MCF 10A (cell line): Measurements from ENCODE around the gene AQP10. TPM values are rescaled to one million over a fixed set of nuclear protein-coding genes. Genes with fewer than 3 reads are reported as not detected.
"Not testable (repeated sequence)": the region's sequence is repeated elsewhere in the genome, so short reads cannot be mapped to it uniquely, and the experiment has no call there.

Source experiments
- BruUV-seq: library from RNA; stranded (reverse); fragments of 400-500 nt; replicated peaks from 2 replicates; lab custom pipeline; 2021; lab: Mats Ljungman, UMichigan
- CTCF ChIA-PET: fragments of 300-600 bp; sonication (Branson Sonifier 250); formaldehyde crosslinking; extraction: SDS; loops from one replicate; lab custom pipeline; 2021; ENCODE audit warnings: antibody characterized with exemption, inconsistent platforms; lab: Yijun Ruan, JAX
- POLR2A ChIA-PET: fragments of 300-600, 350-650 bp; sonication (Branson Sonifier 250); formaldehyde crosslinking; extraction: SDS; loops from one replicate; lab custom pipeline; 2020; ENCODE audit warnings: antibody characterized with exemption, inconsistent platforms; lab: Yijun Ruan, JAX
- DNase-seq: peaks from one replicate; pipeline ENCODE4 v3.0.0-alpha.2; 2018; ENCODE audit not compliant: unreplicated experiment
- H3K27ac Mint-ChIP-seq: one replicate; pipeline ENCODE4 v1.8.0; 2022; ENCODE audit warnings: mild to moderate bottlenecking, low read depth, mixed read lengths; ENCODE audit not compliant: unreplicated experiment
- H3K27me3 Mint-ChIP-seq: one replicate; pipeline ENCODE4 v1.8.0; 2022; ENCODE audit warnings: mixed read lengths; ENCODE audit not compliant: insufficient read depth, unreplicated experiment
- H3K36me3 Mint-ChIP-seq: one replicate; pipeline ENCODE4 v1.8.0; 2022; ENCODE audit warnings: mild to moderate bottlenecking, moderate library complexity, mixed read lengths; ENCODE audit not compliant: insufficient read depth, unreplicated experiment
- H3K4me1 Mint-ChIP-seq: one replicate; pipeline ENCODE4 v1.8.0; 2022; ENCODE audit warnings: mixed read lengths; ENCODE audit not compliant: insufficient read depth, unreplicated experiment
- H3K4me3 Mint-ChIP-seq: one replicate; pipeline ENCODE4 v1.8.0; 2022; ENCODE audit warnings: mild to moderate bottlenecking, moderate library complexity, mixed read lengths; ENCODE audit not compliant: unreplicated experiment
- H3K9me3 Mint-ChIP-seq: one replicate; pipeline ENCODE4 v1.8.0; 2022; ENCODE audit warnings: mixed read lengths; ENCODE audit not compliant: unreplicated experiment
- CTCF ChIP-seq: fragments of 200-600 bp; IDR thresholded peaks from one replicate; pipeline ENCODE4 v1.8.0; 2022; ENCODE audit warnings: antibody characterized with exemption, mild to moderate bottlenecking; ENCODE audit not compliant: unreplicated experiment
- intact Hi-C: fragments of 100-400 bp; cut with micrococcal nuclease; formaldehyde crosslinking; loops from 2 replicates; pipeline ENCODE4 v1.14.1; 2022
- total RNA-seq: library from RNA; stranded (reverse); gene quantifications from 2 replicates; pipeline ENCODE4 v1.2.3, GENCODE V29; 2022

The AQP10 gene
- total RNA-seq, 1 experiment from 2014 or later, result not detected

DNA sequence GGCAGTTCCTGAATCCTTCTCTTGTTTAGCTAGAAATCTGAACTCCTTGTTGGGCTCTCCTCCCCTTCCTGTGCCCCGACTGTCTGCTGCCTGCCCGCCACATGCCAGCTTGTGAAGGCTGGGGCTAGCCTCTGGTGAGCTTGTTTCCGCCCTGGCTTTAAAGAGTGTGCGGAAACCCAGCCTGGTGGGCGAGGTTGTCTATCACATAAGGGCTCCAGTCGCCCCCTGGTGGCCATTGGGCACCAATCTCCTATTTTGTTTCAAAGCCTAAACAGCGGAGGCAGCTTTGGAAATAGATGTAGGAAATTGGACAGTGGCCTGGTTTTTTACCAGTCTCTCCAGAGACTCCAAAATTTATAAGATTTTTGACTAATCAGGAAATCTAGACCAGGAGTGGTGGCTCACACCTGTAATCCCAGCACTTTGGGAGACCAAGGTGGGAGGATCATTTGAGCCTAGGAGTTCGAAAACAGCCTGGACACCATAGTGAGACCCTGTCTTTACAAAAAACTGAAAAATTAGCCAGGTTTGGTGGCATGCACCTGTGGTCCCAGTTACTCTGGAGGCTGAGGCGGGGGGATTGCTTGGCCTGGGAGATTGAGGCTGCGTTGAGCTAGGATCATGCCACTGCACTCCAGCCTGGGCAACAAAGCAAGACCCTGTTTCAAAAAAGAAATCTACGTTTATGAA is 14.3 kb downstream of the AQP10 start:
- H3K27ac Mint-ChIP-seq, result no peak overlapping the region
- CTCF ChIA-PET, result interaction anchor here (0.5 to 5.5 kb wide), 54 partner anchors 10 to 1665 kb away, joined by 3 to 82 read pairs (median 5); partner anchors contain the start of genes AQP10, ATP8B2, HAX1 and IL6R
- no TSS peak for BruUV-seq
- peak; percentile 94 for DNase-seq
- no peak overlapping the region for H3K4me3 Mint-ChIP-seq
- no peaks in the 10 kb centered on the region for H3K27me3 Mint-ChIP-seq
- POLR2A ChIA-PET, result interaction anchor here (0.6 to 3.0 kb wide), 7 partner anchors 11 to 85 kb away, joined by 3 to 17 read pairs (median 4); partner anchors contain the start of gene HAX1
- H3K9me3 Mint-ChIP-seq, result no peaks in the 10 kb centered on the region
- peaks cover 77% of the 10 kb centered on the region for H3K36me3 Mint-ChIP-seq
- intact Hi-C loops, result loop anchor here (1.0 kb wide), 2 partner anchors 9 to 149 kb away; no protein-coding TSS in a partner anchor
- peak; percentile 87 for TF ChIP-seq CTCF
- peaks cover 5% of the 10 kb centered on the region for H3K4me1 Mint-ChIP-seq

DNA sequence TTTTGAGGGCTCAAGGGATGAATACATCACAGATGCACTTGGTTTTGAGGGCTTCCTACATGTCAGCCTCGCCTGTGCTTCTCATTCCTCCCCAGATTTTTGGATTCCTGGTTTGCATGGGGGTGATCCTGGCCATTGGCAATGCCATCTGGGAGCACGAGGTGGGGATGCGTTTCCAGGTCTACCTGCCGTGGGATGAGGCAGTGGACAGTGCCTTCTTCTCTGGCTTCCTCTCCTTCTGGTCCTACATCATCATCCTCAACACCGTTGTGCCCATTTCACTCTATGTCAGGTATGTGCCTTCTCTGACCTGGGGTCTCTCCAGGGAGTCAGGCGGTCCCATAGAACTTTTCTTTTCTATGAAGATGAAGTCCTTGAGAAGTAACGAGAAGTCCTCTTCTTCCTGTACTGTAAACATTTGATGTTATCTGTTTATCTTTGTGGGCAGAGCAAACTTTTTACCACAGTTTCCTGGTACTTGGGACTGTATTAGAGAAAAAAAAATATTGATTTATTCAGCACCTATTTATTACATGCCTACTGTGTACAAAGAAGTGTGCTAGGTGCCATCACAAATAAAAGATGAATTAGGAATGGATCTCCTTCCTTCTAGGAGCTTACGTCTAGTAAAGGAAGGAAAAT is 16.5 kb downstream of the AQP10 start:
- POLR2A ChIA-PET, result interaction anchor here (0.6 to 1.3 kb wide), 3 partner anchors 9 to 19 kb away, joined by 3 to 4 read pairs (median 3); no protein-coding TSS in a partner anchor
- Mint-ChIP-seq H3K27ac (no peak overlapping the region), H3K4me1 (peaks cover 8% of the 10 kb centered on the region), H3K36me3 (peaks cover 72% of the 10 kb centered on the region), H3K27me3 (no peaks in the 10 kb centered on the region), H3K4me3 (no peak overlapping the region), H3K9me3 (no peaks in the 10 kb centered on the region)
- CTCF ChIA-PET, result interaction anchor here (0.7 to 5.5 kb wide), 7 partner anchors 8 to 80 kb away, joined by 3 to 82 read pairs (median 6); partner anchors contain the start of gene ATP8B2
- no peak for DNase-seq
- TF ChIP-seq CTCF, result no peak
- intact Hi-C loops, result no loop called here
- no TSS peak for BruUV-seq

DNA sequence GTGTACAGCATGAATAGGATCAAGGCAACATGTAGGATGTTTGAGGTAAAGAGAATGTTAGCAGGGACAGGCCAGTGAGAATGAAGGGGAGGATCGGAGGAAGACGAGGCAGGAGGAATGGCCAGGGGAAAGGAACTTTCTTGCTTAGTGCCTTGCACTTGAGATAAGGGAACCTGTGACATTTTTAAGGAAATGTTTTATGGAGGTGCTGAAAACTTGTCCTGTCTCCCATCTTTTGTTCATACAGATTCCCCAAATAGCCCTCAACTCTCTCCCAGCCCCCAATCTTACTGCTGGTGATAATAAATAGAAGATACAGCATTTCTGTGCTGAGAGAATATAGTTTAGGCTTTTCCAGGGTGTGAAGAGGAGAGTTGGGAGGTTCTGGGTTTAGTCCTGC is 18.0 kb downstream of the AQP10 start:
- no peak for TF ChIP-seq CTCF
- H3K27ac Mint-ChIP-seq, result no peak overlapping the region
- H3K27me3 Mint-ChIP-seq, result no peaks in the 10 kb centered on the region
- ChIA-PET CTCF (interaction anchor here (0.6 to 1.4 kb wide), 3 partner anchors 13 to 55 kb away, joined by 4 to 7 read pairs (median 6); partner anchors contain the start of gene ATP8B2), POLR2A (interaction anchor here (0.7 to 0.9 kb wide), 2 partner anchors 8 to 62 kb away, joined by 3 read pairs; no protein-coding TSS in a partner anchor)
- H3K4me3 Mint-ChIP-seq, result no peak overlapping the region
- intact Hi-C loops, result no loop called here
- H3K4me1 Mint-ChIP-seq, result peaks cover 11% of the 10 kb centered on the region
- no peaks in the 10 kb centered on the region for H3K9me3 Mint-ChIP-seq
- no TSS peak for BruUV-seq
- peaks cover 71% of the 10 kb centered on the region for H3K36me3 Mint-ChIP-seq
- DNase-seq, result no peak

GRCh38 chr1:154341366-154341765 is 20.5 kb downstream of the AQP10 start:
- POLR2A ChIA-PET, result interaction anchor here (0.6 to 1.0 kb wide), 4 partner anchors 20 to 194 kb away, joined by 3 read pairs; no protein-coding TSS in a partner anchor
- H3K27me3 Mint-ChIP-seq, H3K27ac Mint-ChIP-seq, H3K4me1 Mint-ChIP-seq, H3K4me3 Mint-ChIP-seq, DNase-seq, H3K9me3 Mint-ChIP-seq, BruUV-seq, intact Hi-C loops: not testable (repeated sequence)
- CTCF ChIA-PET, result interaction anchor here (0.6 to 0.7 kb wide), 3 partner anchors 13 to 203 kb away, joined by 3 read pairs; no protein-coding TSS in a partner anchor
- peaks cover 56% of the 10 kb centered on the region for H3K36me3 Mint-ChIP-seq
